GM19043 (cell line): ENCODE measurements around the gene BUD31.
"Not testable (repeated sequence)": the region's sequence is repeated elsewhere in the genome, so short reads cannot be mapped to it uniquely, and the experiment has no call there.

ENCODE experiments used
- ATAC-seq: cut with Tn5 transposase; IDR thresholded peaks from one replicate; pipeline ENCODE4 v1.9.1; 2021; ENCODE audit warnings: low read depth; ENCODE audit not compliant: unreplicated experiment

Gene BUD31

GRCh38 chr7:99424932-99425730 lies 16.4 kb downstream of the BUD31 start:
- ATAC-seq, result no peak

GRCh38 chr7:99428972-99429566 lies 20.3 kb downstream of the BUD31 start:
- no peak for ATAC-seq

GRCh38 chr7:99429756-99430155 lies 21.0 kb downstream of the BUD31 start:
- no peak for ATAC-seq

- not testable (repeated sequence) for ATAC-seq
These were observed 23.2 kb downstream of the BUD31 start for GRCh38 chr7:99431756-99432540.

GRCh38 chr7:99433158-99433557 lies 24.4 kb downstream of the BUD31 start:
- ATAC-seq, result no peak

GRCh38 chr7:99437946-99438572 lies 29.3 kb downstream of the BUD31 start:
- ATAC-seq, result no peak

GRCh38 chr7:99438573-99439480 lies 30.1 kb downstream of the BUD31 start, which contains the start of the genes CPSF4 and PTCD1:
Gene CPSF4 (plus strand): TSS chr7:99438943. CDS start chr7:99439083, 140 bp downstream.
Gene PTCD1 (minus strand): TSS chr7:99438798. CDS start chr7:99435242, 3,556 bp downstream.
- ATAC-seq, result peak; percentile 80

GRCh38 chr7:99440195-99440594 lies 31.4 kb downstream of the BUD31 start:
- ATAC-seq, result no peak

GRCh38 chr7:99446096-99446495 lies 37.3 kb downstream of the BUD31 start:
- no peak for ATAC-seq

GRCh38 chr7:99447943-99448342 lies 39.2 kb downstream of the BUD31 start:
- ATAC-seq, result no peak

- ATAC-seq, result no peak
These were observed 40.1 kb downstream of the BUD31 start for GRCh38 chr7:99448855-99449254.

GRCh38 chr7:99449326-99449725 lies 40.6 kb downstream of the BUD31 start:
- ATAC-seq, result no peak

- ATAC-seq, result no peak
These were observed 43.2 kb downstream of the BUD31 start for GRCh38 chr7:99451936-99452335.

- ATAC-seq, result no peak
These were observed 43.8 kb downstream of the BUD31 start for GRCh38 chr7:99452541-99452940.

- no peak for ATAC-seq
These were observed 44.3 kb downstream of the BUD31 start for GRCh38 chr7:99453105-99453504.

- no peak for ATAC-seq
These were observed 47.1 kb downstream of the BUD31 start for GRCh38 chr7:99455874-99456273.

- no peak for ATAC-seq
These were observed 47.5 kb downstream of the BUD31 start for GRCh38 chr7:99456288-99456687.

- ATAC-seq, result no peak
These were observed 48.4 kb downstream of the BUD31 start for GRCh38 chr7:99457050-99457649.
